GM19452 (cell line): ENCODE measurements around the gene HAO1.

Source experiments
- ATAC-seq: cut with Tn5 transposase; IDR thresholded peaks from one replicate; pipeline ENCODE4 v1.9.1; 2021; ENCODE audit not compliant: unreplicated experiment

The HAO1 gene

GRCh38 chr20:7930343-7930742, 9.9 kb downstream of the HAO1 start:
- no peak for ATAC-seq

- no peak for ATAC-seq
These were observed 13.5 kb downstream of the HAO1 start for GRCh38 chr20:7926767-7927166.

DNA sequence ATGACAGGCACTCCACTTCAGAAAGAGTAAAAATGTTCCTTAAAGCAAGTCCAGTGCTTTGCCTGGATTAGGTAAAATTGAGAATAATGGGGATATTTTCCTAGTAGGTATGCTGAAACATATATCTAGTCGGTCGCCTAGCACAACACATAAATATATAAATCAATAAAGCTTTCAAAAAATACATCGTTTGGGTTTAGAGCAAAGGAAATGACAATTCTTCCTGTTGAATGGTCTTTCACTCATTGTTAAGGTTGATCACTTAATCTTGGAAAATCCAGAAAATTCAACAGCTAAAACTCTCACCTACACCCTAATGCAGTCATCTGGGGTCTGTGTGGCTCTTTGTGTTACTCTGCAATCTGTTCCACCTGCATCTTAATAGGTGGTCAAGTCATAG, 13.9 kb downstream of the HAO1 start:
- no peak for ATAC-seq

GRCh38 chr20:7924692-7925091, 15.6 kb downstream of the HAO1 start:
- ATAC-seq: no peak

GRCh38 chr20:7916648-7917047, 23.6 kb downstream of the HAO1 start:
- no peak for ATAC-seq

GRCh38 chr20:7912551-7912950, 27.7 kb downstream of the HAO1 start:
- ATAC-seq: no peak

- ATAC-seq: no peak
These were observed 28.5 kb downstream of the HAO1 start for GRCh38 chr20:7911586-7912330.

DNA sequence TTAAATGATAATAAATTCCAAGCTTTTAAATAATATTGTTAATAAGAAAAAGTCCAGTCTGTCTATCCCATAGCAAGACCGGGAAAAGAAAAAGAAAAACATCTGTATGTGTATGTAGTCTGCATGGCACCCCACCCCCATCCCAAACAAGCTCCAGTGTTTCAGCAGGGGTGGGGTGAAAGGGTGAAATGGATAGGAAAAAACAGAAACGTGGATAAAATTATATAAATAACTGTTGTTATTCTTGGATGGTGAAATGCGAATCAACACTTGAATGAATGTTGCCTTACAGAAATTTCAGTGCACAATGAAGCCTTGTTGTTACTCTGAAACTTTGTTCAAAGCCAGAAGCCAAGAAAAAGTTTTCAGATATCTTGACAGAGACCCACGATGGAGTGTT, 31.4 kb downstream of the HAO1 start:
- ATAC-seq: no peak

- ATAC-seq: no peak
These were observed 36.8 kb downstream of the HAO1 start for GRCh38 chr20:7903429-7903828.

GRCh38 chr20:7902879-7903278, 37.4 kb downstream of the HAO1 start:
- no peak for ATAC-seq

DNA sequence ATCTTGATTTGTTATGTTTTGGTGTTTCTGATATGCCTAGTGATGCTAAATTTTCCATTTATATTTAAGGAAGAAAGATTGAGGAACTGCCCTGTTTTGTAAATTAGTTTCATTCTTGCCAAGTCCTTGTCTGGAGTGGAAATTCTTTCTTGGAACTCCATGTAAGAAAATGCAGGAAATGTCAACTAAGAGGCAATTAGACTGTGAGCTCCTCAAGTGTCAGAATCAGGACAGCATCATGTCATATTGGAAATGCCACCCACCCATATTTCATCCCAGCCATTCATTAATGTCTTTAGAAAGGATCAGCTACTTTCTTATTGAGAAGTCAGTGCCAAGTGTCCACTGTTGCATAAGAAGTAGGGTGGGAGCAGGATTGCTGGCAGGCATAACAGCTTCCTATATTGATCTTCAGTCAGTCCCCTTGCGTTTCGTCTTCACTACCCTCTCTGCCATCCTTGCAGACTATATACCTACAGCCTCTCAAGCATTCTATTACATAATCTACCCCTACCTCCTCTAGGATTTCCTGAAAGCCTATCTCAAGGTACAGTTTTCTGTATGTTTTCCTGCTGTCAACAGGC, 42.4 kb downstream of the HAO1 start:
- ATAC-seq: no peak

- no peak for ATAC-seq
These were observed 47.1 kb downstream of the HAO1 start for GRCh38 chr20:7893014-7893730.

DNA sequence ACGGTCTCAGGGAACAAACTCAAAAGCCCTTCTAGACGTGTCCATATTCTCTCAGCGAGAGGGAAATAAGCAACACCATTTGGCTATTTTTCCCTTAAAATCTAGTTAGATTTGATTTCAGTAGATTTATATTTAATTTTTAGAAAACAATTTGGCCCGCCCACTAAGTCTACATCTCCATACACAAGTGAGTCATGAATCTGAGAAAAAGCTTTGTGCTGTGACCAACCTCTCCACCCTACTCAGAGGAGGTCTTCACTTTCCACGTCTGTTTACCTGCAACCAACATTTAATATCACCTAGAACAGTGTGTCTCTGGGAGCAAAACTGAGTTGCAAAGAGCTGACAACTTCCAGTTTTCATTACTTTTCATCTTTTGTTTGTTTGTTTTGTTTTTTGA, 48.6 kb downstream of the HAO1 start:
- no peak for ATAC-seq

- ATAC-seq: no peak
These were observed 50.5 kb downstream of the HAO1 start for GRCh38 chr20:7889736-7890135.

- no peak for ATAC-seq
These were observed 56.5 kb downstream of the HAO1 start for GRCh38 chr20:7883741-7884140.

DNA sequence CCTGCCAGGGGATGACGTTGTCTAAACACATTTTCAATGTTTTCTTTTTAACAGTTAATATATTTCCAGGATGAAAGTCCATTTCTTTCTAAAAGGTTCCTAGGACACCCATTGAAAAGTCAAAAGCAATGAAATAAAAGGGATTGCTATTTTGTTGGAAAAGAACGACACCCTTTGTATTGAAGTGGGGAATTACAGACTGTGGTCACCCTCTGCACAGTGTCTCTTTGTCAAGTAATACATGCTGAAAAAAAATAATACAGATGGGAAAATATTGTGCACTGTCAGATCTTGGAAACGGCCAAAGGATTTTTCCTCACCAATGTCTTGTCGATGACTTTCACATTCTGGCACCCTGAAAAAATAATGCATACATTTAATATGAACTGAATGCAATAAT, 56.9 kb downstream of the HAO1 start:
- ATAC-seq: no peak

DNA sequence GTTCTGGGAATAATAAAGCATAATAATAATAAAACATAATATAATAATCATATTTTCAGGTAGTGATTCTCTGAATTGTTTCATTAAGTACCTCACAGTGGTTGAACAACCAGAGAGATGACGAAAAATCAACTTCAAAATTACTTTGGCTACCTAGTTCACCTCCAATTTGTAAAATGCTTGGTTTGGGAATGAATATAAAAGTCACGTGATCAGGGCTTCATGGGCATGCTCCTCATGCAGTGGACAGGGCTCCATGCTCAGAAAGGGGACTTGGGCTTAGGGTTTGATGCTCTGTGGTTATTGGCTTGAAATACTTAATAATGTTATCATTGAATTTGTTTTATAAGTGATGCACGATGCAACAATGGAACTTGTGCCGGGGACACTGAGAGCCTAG, 58.2 kb downstream of the HAO1 start:
- ATAC-seq: no peak

GRCh38 chr20:7881551-7881950, 58.7 kb downstream of the HAO1 start:
- no peak for ATAC-seq

DNA sequence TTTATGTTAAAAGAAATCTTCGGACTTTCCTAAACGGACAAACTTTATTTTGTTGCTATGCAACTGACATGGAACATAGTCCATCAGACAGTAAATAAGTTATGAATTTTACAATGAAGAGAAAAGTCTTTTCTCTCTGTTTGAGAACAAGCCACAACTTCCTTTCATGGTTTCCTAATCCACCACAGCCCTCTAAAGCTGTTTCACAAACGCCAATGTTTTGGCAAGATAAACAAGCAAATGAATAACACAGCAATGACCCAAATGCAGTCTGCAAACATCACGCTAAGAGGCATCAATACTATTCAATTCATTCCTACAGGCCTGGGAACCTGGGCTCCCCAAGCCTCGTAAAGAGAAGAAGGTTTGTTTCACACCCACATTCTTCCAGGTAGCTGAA, 60.4 kb downstream of the HAO1 start:
- ATAC-seq: peak; percentile 79

GRCh38 chr20:7868108-7868507, 72.2 kb downstream of the HAO1 start:
- no peak for ATAC-seq

GRCh38 chr20:7866285-7866684, 74.0 kb downstream of the HAO1 start:
- ATAC-seq: no peak

DNA sequence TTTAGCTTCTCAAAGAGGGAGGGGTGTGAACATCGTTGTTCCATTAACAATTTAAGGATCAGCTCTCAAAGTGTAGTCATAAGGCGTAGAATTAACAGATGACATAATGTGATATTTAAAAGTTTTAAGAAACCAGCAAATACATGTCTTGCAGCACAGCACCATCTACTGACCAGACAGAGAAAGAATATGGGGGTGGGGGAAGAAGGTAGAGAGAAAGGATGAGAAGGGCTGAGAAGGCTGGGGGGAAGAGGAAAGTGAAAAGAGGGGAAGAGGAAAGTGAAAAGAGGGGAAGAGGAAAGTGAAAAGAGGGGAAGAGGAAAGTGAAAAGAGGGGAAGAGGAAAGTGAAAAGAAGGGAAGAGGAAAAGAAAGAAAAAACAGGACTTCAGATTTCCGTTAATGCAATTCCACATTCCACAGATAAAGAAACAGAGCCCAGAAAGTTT, 80.9 kb downstream of the HAO1 start:
- ATAC-seq: no peak
